HL-60 (cell line): ENCODE measurements around the gene SRBD1.

Source experiments
- CTCF ChIP-seq: IDR thresholded peaks from one replicate; pipeline ENCODE4 v1.5.1; 2011; ENCODE audit warnings: low read length, control low read depth, inconsistent platforms; ENCODE audit not compliant: insufficient read depth
- POLR2AphosphoS5 ChIP-seq: IDR thresholded peaks from 2 replicates; pipeline ENCODE4 v1.6.1; 2012; ENCODE audit warnings: low read depth
- REST ChIP-seq: IDR thresholded peaks from 2 replicates; pipeline ENCODE4 v1.6.1; 2012; ENCODE audit warnings: low read depth; ENCODE audit not compliant: insufficient replicate concordance

- TF ChIP-seq CTCF (no peak), REST (no peak), POLR2AphosphoS5 (no peak)
Measured at GRCh38 chr2:45439788-45440773, 171.0 kb downstream of the SRBD1 start.
